ENCODE measurements around the gene KRTAP12-1.
A peak's percentile ranks its signal among the peaks of the same experiment; 100 is the strongest.

The KRTAP12-1 gene

GRCh38 chr21:44710756-44711326, 28.9 kb upstream of the KRTAP12-1 start:
- DNase-seq: no peak

GRCh38 chr21:44710294-44710665, 28.3 kb upstream of the KRTAP12-1 start:
- no peak for DNase-seq

- DNase-seq: peak in 1 of 2 donors; percentile 23
Measured at GRCh38 chr21:44709426-44710293, 27.7 kb upstream of the KRTAP12-1 start.

- no peak for DNase-seq
Measured at GRCh38 chr21:44708866-44709425, 27.0 kb upstream of the KRTAP12-1 start.

GRCh38 chr21:44708213-44708865, 26.4 kb upstream of the KRTAP12-1 start:
- DNase-seq: no peak

GRCh38 chr21:44706706-44707581, 25.0 kb upstream of the KRTAP12-1 start:
- DNase-seq: no peak

GRCh38 chr21:44706026-44706705, 24.2 kb upstream of the KRTAP12-1 start:
- no peak for DNase-seq

GRCh38 chr21:44704636-44705001, 22.7 kb upstream of the KRTAP12-1 start:
- DNase-seq: no peak

GRCh38 chr21:44703731-44704635, 22.0 kb upstream of the KRTAP12-1 start:
- no peak for DNase-seq

- DNase-seq: no peak
Measured at GRCh38 chr21:44702973-44703730, 21.2 kb upstream of the KRTAP12-1 start.

- no peak for DNase-seq
Measured at GRCh38 chr21:44702111-44702972, 20.4 kb upstream of the KRTAP12-1 start.

- no peak for DNase-seq
Measured at GRCh38 chr21:44701541-44701940, 19.6 kb upstream of the KRTAP12-1 start.

- DNase-seq: no peak
Measured at GRCh38 chr21:44701023-44701400, 19.0 kb upstream of the KRTAP12-1 start.

- DNase-seq: no peak
Measured at GRCh38 chr21:44700101-44701022, 18.4 kb upstream of the KRTAP12-1 start.

- no peak for DNase-seq
Measured at GRCh38 chr21:44699502-44700001, 17.6 kb upstream of the KRTAP12-1 start.

GRCh38 chr21:44697811-44698734, 16.1 kb upstream of the KRTAP12-1 start:
- no peak for DNase-seq
